Activated CD4-positive, alpha-beta T cell treated with anti-CD3 and anti-CD28 coated beads, Interleukin-10, Interleukin-2, amounts not matched to agents 100 ng/mL and 50 ng/mL, durations not matched to agents 16 hours and 8 hours (primary cell): ENCODE measurements around the gene DLAT.
"Not testable (repeated sequence)": the region's sequence is repeated elsewhere in the genome, so short reads cannot be mapped to it uniquely, and the experiment has no call there.

Experiments
- DNase-seq: peaks from one replicate; pipeline ENCODE4 v3.0.0-alpha.2; 2020

Gene DLAT

DNA sequence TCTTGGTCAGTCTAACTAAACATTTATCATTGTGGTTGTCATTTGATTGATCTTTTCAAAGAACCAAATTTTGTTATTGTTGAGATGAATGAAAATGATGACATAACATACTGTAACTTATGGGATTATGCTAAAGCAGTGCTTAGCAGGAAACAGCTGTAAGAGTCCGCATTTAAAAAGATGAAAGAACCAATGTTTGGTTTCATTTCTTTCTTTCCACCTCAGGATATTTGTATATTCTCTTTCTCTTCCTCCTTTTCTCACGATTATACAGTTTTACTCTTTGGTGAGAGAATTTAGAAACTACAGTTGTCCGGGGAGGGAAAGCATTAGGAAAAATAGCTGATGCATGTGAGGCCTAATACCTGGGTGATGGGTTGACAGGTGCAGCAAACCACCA lies 25.5 kb downstream of the DLAT start:
- no peak for DNase-seq

DNA sequence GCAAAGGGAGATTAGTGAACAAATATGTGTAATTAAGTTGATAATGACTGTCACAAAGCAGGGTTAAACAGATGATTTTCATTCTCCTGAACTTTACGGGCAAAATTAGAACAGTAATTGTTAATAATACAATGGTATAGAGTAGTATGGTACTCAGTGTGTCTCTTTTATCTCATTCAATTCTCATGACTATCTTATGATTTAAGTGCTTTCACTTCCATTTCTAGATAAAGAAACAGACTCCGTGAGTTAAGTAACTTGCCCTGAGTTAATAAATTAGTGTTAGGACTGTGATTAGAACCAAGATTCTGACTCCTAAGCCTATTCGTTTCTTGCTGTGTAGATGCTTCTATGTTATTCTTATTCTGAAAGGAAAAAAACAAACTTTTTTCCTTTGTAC lies 26.6 kb downstream of the DLAT start:
- DNase-seq = no peak

DNA sequence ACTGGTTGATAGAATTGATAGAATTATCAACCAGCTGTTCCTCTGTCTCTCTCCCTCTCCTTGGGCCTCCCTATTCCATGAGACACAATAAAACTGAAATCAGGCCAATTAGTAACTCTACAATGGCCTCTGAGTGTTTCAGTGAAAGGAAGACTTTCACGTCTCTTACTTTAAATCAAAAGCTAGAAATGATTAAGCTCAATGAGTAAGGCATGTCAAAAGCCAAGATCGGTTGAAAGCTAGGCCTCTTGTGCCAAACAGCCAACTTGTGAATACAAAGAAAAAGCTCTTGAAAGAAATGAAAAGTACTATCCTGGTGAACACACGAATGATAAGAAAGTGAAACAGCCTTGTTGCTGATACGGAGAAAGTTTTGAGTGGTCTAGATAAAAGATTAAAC lies 32.0 kb downstream of the DLAT start:
- peak; percentile 81 for DNase-seq

DNA sequence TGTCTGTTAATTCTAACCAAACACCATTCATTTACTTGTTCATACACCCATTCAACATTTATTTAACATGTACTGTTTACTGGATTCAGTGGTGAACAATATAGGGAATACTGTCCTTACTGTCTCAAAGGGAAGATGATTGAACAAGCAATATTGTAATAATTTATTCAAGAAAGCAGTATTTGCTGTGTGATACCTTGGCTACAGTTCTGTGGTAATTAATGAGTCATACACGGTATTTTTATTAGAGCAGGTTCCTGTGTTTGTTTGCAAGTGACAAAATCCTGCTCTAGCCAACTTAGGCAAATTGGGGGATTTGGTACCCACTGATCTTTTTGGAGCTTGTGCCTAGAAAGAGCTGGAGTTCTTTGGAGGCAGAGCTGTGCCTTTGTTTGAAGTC lies 32.9 kb downstream of the DLAT start:
- no peak for DNase-seq

DNA sequence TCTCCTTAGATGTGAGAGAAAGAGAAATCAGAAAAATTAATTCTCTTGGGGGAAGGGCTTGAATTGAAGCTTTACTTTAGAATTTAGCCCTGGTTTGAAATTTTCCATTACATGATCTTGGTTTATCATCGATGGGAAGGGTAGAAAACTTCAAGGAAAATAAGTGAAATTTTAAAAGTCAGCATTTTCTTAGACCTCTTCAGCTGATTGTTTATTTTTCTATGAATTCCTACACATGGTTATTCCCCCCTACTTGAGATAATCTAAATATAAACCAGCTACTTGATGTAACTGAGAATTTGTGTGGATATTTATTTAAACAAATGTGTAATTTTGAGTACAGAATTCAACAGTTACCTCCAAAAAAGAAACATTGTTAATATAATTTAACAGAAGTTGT lies 37.7 kb downstream of the DLAT start:
- no peak for DNase-seq

DNA sequence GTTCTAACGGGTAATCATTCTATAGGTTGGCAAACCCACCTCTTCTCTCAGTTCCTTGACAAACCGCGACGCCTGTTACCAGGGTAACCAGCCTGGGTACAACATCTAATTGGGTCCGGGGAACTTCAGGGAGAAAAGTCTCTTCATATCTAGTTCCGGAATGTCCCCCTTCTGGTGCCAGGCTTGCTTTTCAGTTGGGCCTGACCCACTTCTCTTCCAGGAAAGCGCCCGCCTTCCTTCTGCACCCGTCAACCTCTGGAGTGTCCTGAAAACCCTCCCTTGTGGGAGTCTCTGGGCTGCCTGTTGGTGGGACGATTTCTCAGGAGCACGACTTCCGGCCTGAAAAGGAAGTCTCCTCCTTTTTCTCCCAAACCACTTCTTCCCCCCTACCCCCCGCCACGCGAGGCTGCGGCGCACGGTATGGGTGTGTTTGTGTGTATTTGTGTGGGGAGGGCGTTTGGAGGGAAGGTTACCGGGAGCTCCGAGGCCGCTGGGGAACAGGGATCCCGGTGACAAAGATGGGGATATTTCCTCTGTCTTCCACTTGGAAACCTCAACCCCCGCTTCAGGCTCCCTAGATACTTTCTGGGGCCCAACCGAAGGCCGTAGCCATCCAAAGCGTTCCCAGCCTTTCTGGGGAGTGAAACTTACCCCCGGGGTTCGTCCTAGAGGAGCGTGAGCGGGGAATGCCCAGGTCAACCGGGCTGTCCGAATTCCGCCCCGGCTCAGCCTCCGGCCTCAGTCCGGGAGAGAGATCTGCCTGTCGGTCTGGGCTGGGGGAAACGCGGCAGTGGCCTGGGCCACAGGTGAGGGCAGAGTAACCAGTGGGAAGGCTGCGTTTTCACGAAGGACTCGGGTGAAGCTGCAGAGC lies 49.0 kb downstream of the DLAT start, which contains the start of the genes NKAPD1 and PIH1D2:
Gene NKAPD1 (plus strand): TSS at position 359 of the 871 bp plus-strand sequence. CDS start 1,276 bp downstream, outside the sequence.
Gene PIH1D2 (minus strand): TSS at position 77 of the 871 bp plus-strand sequence. CDS start 843 bp downstream, outside the sequence.
- peak; percentile 83 for DNase-seq

DNA sequence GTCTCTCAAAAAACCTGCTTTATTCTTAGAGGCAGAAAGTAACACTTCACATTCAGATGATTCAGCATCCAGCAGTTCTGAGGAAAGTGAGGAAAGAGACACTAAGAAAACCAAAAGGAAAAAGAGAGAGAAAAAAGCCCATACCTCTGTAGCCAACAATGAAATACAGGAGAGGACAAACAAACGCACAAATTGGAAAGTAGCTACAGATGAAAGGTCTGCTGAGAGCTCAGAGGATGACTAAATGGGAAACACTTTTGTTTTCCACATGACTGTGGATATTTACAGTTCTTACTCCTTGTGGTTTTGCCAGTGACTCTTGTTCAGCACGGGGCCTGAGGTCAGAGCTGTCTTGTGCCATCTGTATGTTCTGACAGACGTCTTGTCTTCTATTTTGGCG lies 57.5 kb downstream of the DLAT start:
- peak; percentile 86 for DNase-seq

DNA sequence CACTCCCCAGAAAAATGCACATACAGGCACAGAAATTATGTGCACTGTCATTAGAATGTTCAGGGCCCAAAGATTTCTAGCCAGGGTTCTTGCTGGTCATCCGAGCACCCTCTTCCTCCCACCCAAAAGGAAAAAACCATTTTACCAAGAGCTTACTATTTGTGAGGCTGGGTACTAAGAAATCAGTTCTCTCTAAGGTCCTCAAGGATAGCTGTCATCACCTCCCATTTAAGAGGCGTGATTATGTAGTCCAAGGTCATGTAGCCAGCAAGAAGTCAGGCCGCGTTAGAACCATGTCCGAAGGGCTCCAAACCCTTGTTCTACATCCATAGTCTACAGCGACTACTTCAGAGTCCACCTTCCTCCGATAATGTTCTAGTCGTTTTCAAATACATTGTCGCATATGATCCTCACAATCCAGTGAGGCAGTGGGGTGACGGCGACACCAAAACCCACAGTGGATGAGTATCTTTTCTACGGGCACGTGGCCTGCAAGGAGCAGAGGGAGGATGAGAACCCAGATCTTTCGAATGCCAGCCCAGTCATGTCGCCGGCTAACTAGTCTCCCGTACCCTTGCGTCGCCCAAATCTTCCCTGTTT lies 60.7 kb downstream of the DLAT start:
- DNase-seq = peak; percentile 55

DNA sequence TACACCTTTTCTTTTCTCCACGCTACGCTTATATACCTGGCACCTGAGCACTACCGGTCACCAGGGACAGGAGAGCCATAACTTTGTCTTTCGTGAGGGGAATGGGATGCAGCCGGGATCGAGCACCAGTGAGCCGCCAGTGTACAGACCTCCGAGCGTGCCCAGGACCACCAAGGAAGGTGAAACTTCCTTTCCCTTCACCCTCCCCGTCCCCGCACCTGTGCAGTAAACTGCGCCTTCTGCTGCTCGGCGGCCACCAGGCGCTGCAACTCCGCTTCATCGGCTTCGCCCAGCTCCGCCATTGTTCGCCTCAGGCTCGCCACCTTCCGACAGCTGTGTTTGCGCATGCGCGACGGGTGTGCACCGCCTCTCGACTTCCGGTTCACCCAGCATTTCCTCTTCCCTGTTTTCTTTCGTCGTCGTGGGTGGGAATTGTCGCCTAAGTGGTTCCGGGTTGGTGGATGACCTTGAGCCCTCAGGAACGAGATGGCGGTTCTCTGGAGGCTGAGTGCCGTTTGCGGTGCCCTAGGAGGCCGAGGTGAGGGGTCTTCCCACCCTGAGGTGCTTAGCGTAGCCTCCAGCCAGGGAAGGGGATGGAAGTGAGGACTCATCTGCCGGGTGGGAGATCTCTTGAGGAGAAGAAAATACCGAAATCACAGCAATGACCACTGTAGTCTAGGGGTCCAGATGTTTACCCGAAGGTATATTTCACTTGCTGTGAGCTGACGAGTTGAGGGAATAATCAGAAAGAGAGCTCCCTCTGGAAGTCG lies 61.4 kb downstream of the DLAT start, which contains the start of the genes SDHD and TIMM8B:
Gene SDHD (plus strand): TSS at position 452 of the 770 bp plus-strand sequence. CDS start 35 bp downstream, at position 487.
Gene TIMM8B (minus strand): TSS at position 335 of the 770 bp plus-strand sequence. CDS start 33 bp downstream, at position 302.
- DNase-seq = peak; percentile 98

DNA sequence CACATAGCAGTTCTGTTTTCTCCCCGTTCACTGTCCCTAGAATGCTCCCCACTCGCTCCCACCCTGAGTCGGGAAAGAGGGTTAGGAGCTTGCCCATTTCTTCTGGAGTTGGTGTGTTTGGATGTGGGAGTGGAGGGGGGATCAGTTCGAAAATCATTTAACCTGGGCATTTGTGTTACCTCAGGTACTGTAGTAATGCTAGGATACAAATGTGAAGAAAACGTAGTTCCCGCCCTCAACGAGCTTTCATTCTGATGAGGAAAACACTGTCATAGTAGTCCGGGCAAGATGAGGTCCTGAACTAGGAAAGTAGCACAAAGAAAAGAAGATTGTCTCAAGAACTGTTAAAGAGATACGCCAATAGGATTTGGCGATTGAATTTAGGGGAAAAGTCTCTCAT lies 62.0 kb downstream of the DLAT start:
- no peak for DNase-seq

DNA sequence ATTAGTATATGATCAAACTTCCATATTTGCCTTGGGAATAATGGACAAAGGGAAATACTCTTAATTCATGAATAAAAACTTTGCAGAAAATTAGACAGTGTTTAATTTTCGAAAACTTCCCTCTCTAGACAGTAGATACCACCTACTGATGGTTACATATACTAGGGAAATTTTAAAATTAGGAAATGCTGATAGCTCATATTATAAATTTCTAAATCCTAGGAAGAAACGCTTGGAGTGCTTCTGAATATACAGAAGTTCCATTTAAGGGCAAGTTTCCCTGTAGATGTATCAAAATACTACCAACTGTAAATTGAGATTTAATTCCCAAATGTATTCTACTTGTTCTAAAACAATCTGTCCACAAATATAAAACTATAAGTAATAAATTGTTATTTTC lies 70.1 kb downstream of the DLAT start:
- not testable (repeated sequence) for DNase-seq

DNA sequence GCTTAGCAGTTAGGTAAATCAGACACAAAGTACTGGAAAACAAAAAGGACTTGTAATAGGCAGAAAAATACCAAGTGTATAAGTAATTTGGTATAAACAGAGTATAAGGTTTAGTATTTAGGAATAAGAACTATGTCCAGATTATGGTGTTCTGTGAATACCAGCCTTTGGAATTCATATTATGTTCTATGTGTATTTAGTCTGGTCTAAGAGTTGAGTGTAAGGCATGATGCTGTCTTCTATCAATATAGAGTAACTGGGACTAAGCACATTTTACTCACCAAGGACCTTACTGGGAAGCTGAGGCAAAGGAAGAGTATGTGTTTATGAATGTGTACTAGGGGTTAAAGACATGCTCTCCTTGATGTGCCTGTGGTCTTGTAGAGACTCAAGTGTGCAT lies 71.0 kb downstream of the DLAT start:
- DNase-seq = no peak

DNA sequence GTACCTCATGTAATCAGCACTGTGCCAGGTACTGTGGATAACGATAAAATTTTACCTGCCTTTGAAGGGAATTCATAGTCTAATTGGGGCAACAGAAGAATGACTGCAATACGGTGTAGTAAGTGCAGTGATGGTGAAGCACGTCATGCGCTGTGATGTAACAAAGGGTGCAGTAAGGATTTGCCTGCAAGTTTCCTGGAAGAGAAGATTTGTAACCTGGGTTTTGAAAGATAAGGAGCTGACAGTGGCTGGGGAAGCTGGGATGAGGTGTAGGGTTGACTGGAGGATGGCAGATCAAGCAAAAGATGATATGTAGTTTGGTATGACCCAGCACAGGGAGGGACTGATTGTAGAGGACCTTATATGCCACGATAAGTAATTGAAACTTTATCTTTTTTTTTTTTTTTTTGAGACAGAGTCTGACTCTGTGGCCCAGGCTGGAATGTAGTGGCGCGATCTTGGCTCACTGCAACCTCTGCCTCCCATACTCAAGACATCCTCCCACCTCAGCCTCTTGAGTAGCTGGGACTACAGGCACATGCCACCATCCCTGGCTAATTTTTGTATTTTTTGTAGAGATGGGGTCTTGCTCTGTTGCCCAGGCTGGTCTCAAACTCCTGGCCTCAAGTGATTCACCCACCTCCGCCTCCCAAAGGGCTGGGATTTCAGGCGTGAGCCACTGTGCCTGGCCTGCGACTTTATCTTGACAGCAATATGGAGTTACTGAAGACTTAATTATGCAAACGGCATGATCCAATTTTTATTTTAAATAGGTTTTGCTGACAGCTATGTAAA lies 72.7 kb downstream of the DLAT start:
- DNase-seq = no peak

DNA sequence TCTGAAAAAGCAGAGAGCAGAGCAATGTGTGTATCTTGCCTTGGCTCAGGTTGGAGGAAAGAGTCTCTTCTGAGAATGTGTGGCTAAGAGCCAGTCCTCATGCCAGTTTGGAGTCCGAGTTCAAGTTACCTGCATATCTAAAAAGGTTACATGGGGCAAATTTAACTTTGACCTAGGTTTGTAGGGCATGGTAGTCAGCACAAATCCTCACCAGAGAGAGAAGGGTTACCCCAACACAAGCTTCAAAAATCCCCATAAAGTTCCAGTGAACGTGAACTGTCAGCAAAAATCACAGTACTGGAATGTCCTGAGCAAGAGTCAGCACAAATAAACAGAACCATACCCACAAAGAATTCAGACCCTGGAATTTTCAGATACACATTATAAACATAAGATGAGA lies 75.3 kb downstream of the DLAT start:
- no peak for DNase-seq

DNA sequence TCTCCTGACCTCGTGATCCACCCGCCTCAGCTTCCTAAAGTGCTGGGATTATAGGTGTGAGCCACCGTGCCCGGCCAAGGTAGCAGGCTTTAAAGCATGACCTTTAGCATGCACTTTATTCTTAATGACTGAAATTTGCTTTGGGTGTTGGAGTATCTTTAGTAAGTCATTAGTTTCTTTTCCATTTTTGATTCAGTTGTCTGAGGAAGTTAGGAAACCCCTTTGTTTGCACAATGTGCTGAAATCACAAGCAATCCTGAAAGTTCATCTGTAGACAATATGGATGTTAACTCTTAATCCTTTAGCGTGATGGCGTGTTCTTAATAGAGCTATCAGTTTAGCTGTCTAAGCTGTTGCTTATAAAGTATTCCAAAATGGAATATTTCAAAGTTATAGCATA lies 78.2 kb downstream of the DLAT start:
- DNase-seq = no peak

DNA sequence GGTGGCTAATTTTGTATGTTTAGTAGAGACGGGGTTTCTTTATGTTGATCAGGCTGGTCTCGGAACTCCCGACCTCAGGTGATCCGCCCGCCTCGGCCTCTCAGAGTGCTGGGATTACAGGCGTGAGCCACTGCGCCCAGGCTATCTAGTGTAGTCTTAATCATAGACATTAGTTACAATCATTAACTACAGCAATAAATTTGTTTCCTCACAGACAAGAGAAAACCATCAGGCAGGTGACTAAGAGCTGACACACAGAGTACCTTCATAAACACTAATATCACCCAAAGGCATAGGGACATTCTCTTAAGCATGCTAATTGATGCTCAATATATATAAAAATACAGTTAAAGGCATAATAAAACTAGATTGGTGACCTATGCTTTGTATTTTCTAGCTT lies 80.9 kb downstream of the DLAT start:
- DNase-seq = no peak
